Endometrium (tissue), 2 donors: ENCODE measurements around the gene RNF224.
A peak's percentile ranks its signal among the peaks of the same experiment; 100 is the strongest.

Experiments used
- FAIRE-seq: peaks from 2 replicates; lab custom pipeline; 2012; peaks lifted over from hg19 to GRCh38; lab: Jason Lieb, UNC
- donor health status: control.
- donor health status: control.

The RNF224 gene

GRCh38 chr9:137215196-137215986 is 11.9 kb upstream of the RNF224 start:
- no peak for FAIRE-seq

GRCh38 chr9:137216188-137216965 is 10.9 kb upstream of the RNF224 start:
- no peak for FAIRE-seq

- no peak for FAIRE-seq
Observed at GRCh38 chr9:137217276-137218211, 9.8 kb upstream of the RNF224 start.

DNA sequence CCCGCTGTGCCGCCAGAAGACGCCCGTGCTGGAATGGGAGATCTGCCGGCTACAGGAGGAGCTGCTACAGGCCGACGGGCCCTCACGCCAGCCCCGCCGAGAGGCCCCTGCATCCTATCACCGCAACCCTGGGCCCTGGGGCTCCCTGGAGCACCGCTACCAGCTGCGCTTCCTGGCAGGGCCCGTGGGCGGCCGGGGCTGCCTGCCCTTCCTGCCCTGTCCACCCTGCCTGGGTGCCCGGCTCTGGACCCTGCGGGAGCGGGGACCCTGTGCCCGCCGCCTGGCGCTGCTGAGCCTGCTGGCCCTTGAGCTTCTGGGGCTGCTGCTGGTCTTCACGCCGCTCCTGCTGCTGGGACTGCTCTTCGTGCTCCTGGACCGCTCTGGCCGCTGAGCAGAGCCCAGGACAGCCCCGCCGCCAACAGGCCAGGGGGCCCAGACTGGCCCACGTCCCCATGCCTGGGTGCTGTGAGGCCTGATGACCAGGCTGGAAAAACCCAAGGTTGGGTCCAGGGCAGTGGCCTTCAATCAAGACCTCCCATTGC is 9.0 kb upstream of the RNF224 start:
- no peak for FAIRE-seq

GRCh38 chr9:137218754-137219271 is 8.5 kb upstream of the RNF224 start:
- FAIRE-seq, result no peak

DNA sequence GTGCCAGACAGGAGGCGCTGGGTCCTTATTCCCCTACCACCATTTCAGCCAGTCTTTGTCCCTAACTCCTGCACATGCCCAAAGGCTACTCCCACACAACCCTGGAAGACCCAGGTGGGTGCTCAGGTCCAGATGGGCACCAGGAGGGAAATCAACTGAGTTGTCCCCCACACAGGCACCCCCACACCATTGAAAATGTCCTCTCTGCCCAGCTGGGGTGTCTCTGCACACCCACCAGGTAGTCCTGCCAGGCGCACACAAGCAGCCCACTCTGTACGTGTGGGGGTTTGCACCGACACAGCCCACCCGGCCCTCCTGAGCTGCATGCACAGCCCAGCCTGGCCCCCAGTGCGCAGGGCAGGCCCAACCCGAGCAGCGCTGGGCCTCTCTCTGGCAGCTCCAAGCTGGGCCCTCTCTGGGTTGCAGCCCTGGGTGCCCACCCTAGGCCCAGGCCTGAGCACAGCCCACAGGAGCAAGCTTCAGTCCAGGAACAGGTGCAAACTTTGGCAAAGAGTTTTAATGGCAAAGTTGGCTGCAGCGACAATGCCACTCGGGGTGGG is 7.5 kb upstream of the RNF224 start:
- FAIRE-seq, result no peak

- FAIRE-seq, result no peak
Observed at GRCh38 chr9:137220317-137221094, 6.8 kb upstream of the RNF224 start.

GRCh38 chr9:137221095-137221505 is 6.2 kb upstream of the RNF224 start:
- FAIRE-seq, result no peak

GRCh38 chr9:137221506-137222111 is 5.7 kb upstream of the RNF224 start:
- no peak for FAIRE-seq

- FAIRE-seq, result no peak
Observed at GRCh38 chr9:137222190-137223077, 4.9 kb upstream of the RNF224 start, which contains the start of gene RNF208. Gene RNF208 (minus strand): TSS chr9:137222240. CDS start chr9:137221212, 1,028 bp downstream.

- FAIRE-seq, result peak; percentile 67
Observed at GRCh38 chr9:137223078-137223970, 4.0 kb upstream of the RNF224 start.

GRCh38 chr9:137224830-137225694 is 2.2 kb upstream of the RNF224 start, which contains the start of gene CYSRT1:
Gene CYSRT1 (plus strand): TSS chr9:137225174. CDS start chr9:137225622, 448 bp downstream.
- FAIRE-seq, result no peak

DNA sequence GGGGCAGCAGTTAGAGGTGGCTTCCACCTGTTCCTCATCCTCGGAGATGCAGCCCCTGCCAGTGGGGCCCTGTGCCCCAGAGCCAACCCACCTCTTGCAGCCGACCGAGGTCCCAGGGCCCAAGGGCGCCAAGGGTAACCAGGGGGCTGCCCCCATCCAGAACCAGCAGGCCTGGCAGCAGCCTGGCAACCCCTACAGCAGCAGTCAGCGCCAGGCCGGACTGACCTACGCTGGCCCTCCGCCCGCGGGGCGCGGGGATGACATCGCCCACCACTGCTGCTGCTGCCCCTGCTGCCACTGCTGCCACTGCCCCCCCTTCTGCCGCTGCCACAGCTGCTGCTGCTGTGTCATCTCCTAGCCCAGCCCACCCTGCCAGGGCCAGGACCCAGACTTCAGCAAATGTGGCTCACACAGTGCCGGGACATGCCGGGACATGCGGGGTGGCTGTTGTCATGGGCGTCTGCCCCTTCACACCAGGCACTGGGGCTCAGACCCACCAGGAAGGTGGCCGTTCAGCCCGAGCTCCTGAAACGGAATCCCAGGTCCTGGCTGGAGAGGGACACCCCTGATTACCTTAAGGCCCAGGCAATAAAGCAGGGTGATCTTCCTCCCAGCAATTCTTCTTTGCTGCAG is 1.5 kb upstream of the RNF224 start:
- no peak for FAIRE-seq

DNA sequence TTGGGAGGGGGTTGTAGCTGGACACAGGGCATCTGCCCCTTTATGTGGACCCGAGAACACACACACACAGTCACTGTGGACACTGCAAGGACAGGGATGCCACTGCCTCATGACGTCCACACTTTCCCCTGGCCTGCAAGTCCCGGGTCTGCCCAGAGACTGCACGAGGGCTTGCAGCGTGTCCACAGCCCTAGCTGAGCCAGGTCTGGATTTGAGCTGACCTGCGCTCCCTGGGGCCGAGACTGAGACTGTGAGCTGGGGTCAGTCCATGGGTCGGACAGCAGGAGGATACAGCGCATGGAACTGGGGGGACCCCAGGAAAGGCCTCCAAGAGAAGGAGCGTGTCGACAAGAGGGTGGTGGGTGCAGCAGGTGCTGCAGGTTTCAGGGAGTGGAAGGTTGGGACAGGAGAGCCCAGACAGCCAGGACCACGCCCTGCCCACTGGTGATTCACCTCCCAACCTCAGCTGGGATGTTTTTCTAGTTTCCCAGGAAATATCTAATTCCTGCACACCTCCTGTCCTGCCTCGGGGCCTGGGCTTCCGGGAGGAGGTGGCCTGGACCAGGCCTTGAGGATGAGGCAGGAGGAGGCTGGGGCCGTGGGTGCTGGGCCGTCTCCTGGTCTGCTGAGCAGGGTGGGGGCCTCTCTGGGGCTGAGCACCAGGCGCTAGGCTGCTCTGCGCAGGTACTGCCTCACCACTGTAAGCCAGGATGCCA is 806 bp upstream of the RNF224 start:
- FAIRE-seq, result no peak

- FAIRE-seq, result no peak
Observed at GRCh38 chr9:137227853-137228505, 677 bp downstream of the RNF224 start.
